ENCODE measurements around the gene PRAMEF1. TPM values are rescaled to one million over a fixed set of nuclear protein-coding genes. Genes with fewer than 3 reads are reported as not detected.
"Not testable (repeated sequence)": the region's sequence is repeated elsewhere in the genome, so short reads cannot be mapped to it uniquely, and the experiment has no call there.

Gene PRAMEF1
- total and polyA plus RNA-seq, 11 donors = not detected

- H3K36me3 ChIP-seq = no peaks in the 10 kb centered on the region
- H3K4me1 ChIP-seq = no peaks in the 10 kb centered on the region
- intact Hi-C loops (cut with DNase I) = no loop called here
- peaks cover 0 to 13% (median 0%) of the 10 kb centered on the region in 9 donors for H3K27me3 ChIP-seq
- no peak overlapping the region for H3K27ac ChIP-seq
- H3K4me3 ChIP-seq = no peak overlapping the region
- TF ChIP-seq, protein P1, sequence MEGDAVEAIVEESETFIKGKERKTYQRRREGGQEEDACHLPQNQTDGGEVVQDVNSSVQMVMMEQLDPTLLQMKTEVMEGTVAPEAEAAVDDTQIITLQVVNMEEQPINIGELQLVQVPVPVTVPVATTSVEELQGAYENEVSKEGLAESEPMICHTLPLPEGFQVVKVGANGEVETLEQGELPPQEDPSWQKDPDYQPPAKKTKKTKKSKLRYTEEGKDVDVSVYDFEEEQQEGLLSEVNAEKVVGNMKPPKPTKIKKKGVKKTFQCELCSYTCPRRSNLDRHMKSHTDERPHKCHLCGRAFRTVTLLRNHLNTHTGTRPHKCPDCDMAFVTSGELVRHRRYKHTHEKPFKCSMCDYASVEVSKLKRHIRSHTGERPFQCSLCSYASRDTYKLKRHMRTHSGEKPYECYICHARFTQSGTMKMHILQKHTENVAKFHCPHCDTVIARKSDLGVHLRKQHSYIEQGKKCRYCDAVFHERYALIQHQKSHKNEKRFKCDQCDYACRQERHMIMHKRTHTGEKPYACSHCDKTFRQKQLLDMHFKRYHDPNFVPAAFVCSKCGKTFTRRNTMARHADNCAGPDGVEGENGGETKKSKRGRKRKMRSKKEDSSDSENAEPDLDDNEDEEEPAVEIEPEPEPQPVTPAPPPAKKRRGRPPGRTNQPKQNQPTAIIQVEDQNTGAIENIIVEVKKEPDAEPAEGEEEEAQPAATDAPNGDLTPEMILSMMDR (IDR thresholded peaks at IDR 0.05) = no peak
- no peak for TF ChIP-seq POLR2A (IDR thresholded peaks at IDR 0.05)
- DNase-seq = no peak
- ATAC-seq = no peak
- H3K9me3 ChIP-seq = peaks cover 0 to 6% (median 0%) of the 10 kb centered on the region in 12 donors
- WGBS, 4 donors = 57 to 85% (median 79%) methylated on average over 1 of the region's 1 CpG
Observed at GRCh38 chr1:12809933-12810332, 18.7 kb downstream of the PRAMEF1 start.

DNA sequence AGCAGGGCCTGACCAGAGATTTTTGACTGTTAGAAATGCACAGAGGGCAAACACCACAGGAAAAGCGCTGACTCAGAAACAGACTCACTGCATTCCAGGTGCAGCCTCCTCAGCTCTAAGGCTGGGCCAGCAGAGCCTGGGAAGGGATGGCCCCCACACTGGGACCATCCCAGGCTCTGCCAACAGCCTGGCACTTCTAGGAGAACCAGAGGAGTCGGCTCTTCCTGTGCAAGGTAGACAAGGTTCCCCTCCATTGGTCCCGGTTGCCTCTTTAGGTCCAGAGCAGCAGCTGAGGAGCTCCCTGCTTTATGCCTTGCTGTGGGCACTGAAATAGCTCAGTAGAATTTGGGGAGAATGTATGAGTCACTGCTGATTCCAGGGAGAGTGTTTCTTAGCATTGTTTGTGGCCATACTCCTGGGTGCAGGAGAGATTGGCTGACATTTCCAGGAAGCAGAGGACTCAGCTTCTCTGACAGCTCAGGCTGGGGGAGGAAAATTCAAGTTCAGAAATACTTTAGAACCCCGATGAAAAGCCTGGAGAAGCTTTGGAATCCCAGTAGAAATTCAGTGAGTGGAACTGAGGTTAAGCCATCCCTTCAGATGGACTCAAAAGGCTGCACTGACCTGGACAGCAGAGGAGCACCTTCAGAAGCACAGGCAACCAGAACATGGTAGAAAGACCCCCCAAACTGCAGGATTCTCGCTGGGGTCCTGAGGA, 19.7 kb downstream of the PRAMEF1 start:
- Histone ChIP-seq H3K36me3 (no peaks in the 10 kb centered on the region), H3K4me3 (no peak overlapping the region), H3K4me1 (no peaks in the 10 kb centered on the region), H3K27ac (no peak overlapping the region), H3K27me3 (peaks cover 0 to 13% (median 0%) of the 10 kb centered on the region in 9 donors), H3K9me3 (peaks cover 0 to 5% (median 0%) of the 10 kb centered on the region in 12 donors)
- ATAC-seq (no peak), DNase-seq (no peak)
- no peak for TF ChIP-seq POLR2A (IDR thresholded peaks at IDR 0.05)
- TF ChIP-seq, protein P1 (IDR thresholded peaks at IDR 0.05) = no peak
- intact Hi-C loops (cut with DNase I) = no loop called here
- WGBS, 4 donors = 56 to 69% (median 62%) methylated on average over 3 to 5 of the region's 5 CpGs

- intact Hi-C loops (cut with DNase I) = no loop called here
- Histone ChIP-seq H3K9me3 (peaks cover 0 to 5% (median 0%) of the 10 kb centered on the region in 12 donors), H3K4me3 (no peak overlapping the region), H3K27me3 (peaks cover 0 to 13% (median 0%) of the 10 kb centered on the region in 9 donors), H3K36me3 (no peaks in the 10 kb centered on the region), H3K4me1 (no peaks in the 10 kb centered on the region), H3K27ac (no peak overlapping the region)
- 34 to 59% (median 51%) methylated on average over 2 of the region's 2 CpGs for WGBS, 4 donors
- DNase-seq = no peak
- TF ChIP-seq POLR2A (IDR thresholded peaks at IDR 0.05) = no peak
- TF ChIP-seq, protein P1 (IDR thresholded peaks at IDR 0.05) = no peak
- no peak for ATAC-seq
Observed at GRCh38 chr1:12811409-12811784, 20.2 kb downstream of the PRAMEF1 start.

GRCh38 chr1:12819061-12819460, 27.9 kb downstream of the PRAMEF1 start:
- intact Hi-C loops (cut with DNase I); ATAC-seq; H3K4me1 ChIP-seq; H3K27ac ChIP-seq; H3K36me3 ChIP-seq; H3K27me3 ChIP-seq; H3K4me3 ChIP-seq; DNase-seq; H3K9me3 ChIP-seq: not testable (repeated sequence)
- WGBS, 4 donors = 68 to 72% (median 69%) methylated on average over 6 of the region's 6 CpGs

- ATAC-seq; intact Hi-C loops (cut with DNase I): not testable (repeated sequence)
- 39 to 61% (median 54%) methylated on average over 3 of the region's 3 CpGs for WGBS, 4 donors
Observed at GRCh38 chr1:12831310-12831709, 40.1 kb downstream of the PRAMEF1 start, which contains the start of gene PRAMEF11. PRAMEF11 (minus strand) TSS chr1:12831410; CDS start chr1:12828789, 2,621 bp downstream.

GRCh38 chr1:12833251-12833650, 42.1 kb downstream of the PRAMEF1 start:
- H3K27me3 ChIP-seq; DNase-seq; ATAC-seq; intact Hi-C loops (cut with DNase I); H3K27ac ChIP-seq; H3K9me3 ChIP-seq; H3K4me3 ChIP-seq; H3K4me1 ChIP-seq; H3K36me3 ChIP-seq: not testable (repeated sequence)
- WGBS, 4 donors = 41 to 66% (median 54%) methylated on average over 2 of the region's 2 CpGs

More at GRCh38 chr1:12831310-12831709, 40.1 kb downstream of the PRAMEF1 start, which contains the start of gene PRAMEF11:
- H3K9me3 ChIP-seq, H3K27ac ChIP-seq, H3K27me3 ChIP-seq, DNase-seq, H3K4me3 ChIP-seq, H3K4me1 ChIP-seq, H3K36me3 ChIP-seq: not testable (repeated sequence)

All from heart left ventricle (tissue), 16 donors.